ENCODE measurements around the gene CHD5. TPM values are rescaled to one million over a fixed set of nuclear protein-coding genes. Genes with fewer than 3 reads are reported as not detected.

Gene CHD5
- polyA plus RNA-seq, 3 donors, result 0.07 TPM; not detected in 2

GRCh38 chr1:6103111-6103853 is 76.8 kb downstream of the CHD5 start:
- 94% methylated on average over 19 of the region's 22 CpGs for WGBS (ENCODE audit: insufficient coverage)
- Histone ChIP-seq H3K27me3 (ENCODE audit: control insufficient read depth in 2 of 2, insufficient read depth in 2 of 2, low read length in 2 of 2) (no peaks in the 10 kb centered on the region), H3K4me3 (replicated peaks in 1 of 3; ENCODE audit: low read depth in 2 of 3, low read length in 3 of 3) (no peak overlapping the region), H3K9me3 (replicated peaks in 1 of 2; ENCODE audit: control insufficient read depth in 1 of 2, insufficient read depth in 1 of 2, low read length in 2 of 2) (no peaks in the 10 kb centered on the region), H3K27ac (ENCODE audit: low read depth in 1 of 2, low read length in 2 of 2) (no peak overlapping the region), H2AFZ (ENCODE audit: insufficient read depth, low read depth, low read length, poor library complexity, severe bottlenecking) (no peak overlapping the region), H3K4me2 (replicated peaks; ENCODE audit: extremely low read depth, low read length, poor library complexity, severe bottlenecking) (no peak overlapping the region), H3K9ac (ENCODE audit: insufficient read depth, low read length, poor library complexity, severe bottlenecking) (no peak overlapping the region), H3K36me3 (replicated peaks in 1 of 2; ENCODE audit: control insufficient read depth in 1 of 2, insufficient read depth in 2 of 2, low read length in 2 of 2) (peaks cover 12 to 13% of the 10 kb centered on the region in 2 donors), H3K4me1 (ENCODE audit: control insufficient read depth in 1 of 2, insufficient read depth in 2 of 2, low read length in 2 of 2) (no peaks in the 10 kb centered on the region), H4K20me1 (ENCODE audit: insufficient read depth, low read length) (peaks cover 30% of the 10 kb centered on the region), H3K79me2 (ENCODE audit: insufficient read depth, low read length) (no peaks in the 10 kb centered on the region)
- Mint-ChIP-seq H3K27me3 (ENCODE audit: low read depth in 3 of 3) (peaks cover 0 to 12% (median 2%) of the 10 kb centered on the region in 3 donors), H3K4me1 (peaks cover 3% of the 10 kb centered on the region), H3K9me3 (peaks cover 0 to 5% (median 0%) of the 10 kb centered on the region in 7 donors), H3K27ac (no peak overlapping the region), H3K4me3 (no peak overlapping the region), H3K36me3 (peaks cover 5% of the 10 kb centered on the region in 2 donors)
- intact Hi-C loops (cut with micrococcal nuclease), result loop anchor here (10.0 kb wide), 1 partner anchor 142 kb away; the partner anchor contains the start of gene HES3 (in 2 of the 2)
- TF ChIP-seq, protein P1, sequence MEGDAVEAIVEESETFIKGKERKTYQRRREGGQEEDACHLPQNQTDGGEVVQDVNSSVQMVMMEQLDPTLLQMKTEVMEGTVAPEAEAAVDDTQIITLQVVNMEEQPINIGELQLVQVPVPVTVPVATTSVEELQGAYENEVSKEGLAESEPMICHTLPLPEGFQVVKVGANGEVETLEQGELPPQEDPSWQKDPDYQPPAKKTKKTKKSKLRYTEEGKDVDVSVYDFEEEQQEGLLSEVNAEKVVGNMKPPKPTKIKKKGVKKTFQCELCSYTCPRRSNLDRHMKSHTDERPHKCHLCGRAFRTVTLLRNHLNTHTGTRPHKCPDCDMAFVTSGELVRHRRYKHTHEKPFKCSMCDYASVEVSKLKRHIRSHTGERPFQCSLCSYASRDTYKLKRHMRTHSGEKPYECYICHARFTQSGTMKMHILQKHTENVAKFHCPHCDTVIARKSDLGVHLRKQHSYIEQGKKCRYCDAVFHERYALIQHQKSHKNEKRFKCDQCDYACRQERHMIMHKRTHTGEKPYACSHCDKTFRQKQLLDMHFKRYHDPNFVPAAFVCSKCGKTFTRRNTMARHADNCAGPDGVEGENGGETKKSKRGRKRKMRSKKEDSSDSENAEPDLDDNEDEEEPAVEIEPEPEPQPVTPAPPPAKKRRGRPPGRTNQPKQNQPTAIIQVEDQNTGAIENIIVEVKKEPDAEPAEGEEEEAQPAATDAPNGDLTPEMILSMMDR (IDR thresholded peaks at IDR 0.05), result no peak
- DNase-seq, result no peak

DNA sequence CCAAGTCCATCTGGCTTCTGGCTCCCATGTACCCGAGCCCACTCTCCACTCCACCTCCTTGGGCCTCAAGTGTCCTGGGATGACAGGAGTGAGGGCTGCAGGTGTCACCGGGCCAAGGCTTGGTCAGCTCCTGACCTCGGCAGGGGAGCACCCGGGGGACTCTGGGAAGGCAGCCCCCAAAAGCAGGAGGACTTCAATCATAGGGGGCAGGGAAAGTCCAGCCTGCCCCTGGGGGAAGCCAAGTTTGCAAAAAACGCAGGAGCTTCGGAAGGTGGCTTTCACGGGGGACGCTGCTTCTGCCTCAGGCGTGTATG is 77.6 kb downstream of the CHD5 start:
- no peak overlapping the region for H3K4me3 ChIP-seq (replicated peaks in 1 of 3; ENCODE audit: low read depth in 2 of 3, low read length in 3 of 3)
- no peak overlapping the region for H3K27ac Mint-ChIP-seq
- TF ChIP-seq, protein P1 (IDR thresholded peaks at IDR 0.05), result no peak
- no peak overlapping the region for H3K4me2 ChIP-seq (replicated peaks; ENCODE audit: extremely low read depth, low read length, poor library complexity, severe bottlenecking)
- intact Hi-C loops (cut with micrococcal nuclease), result loop anchor here (10.0 kb wide), 1 partner anchor 142 kb away; the partner anchor contains the start of gene HES3 (in 2 of the 2)
- no peaks in the 10 kb centered on the region for H3K4me1 ChIP-seq (ENCODE audit: control insufficient read depth in 1 of 2, insufficient read depth in 2 of 2, low read length in 2 of 2)
- H3K4me1 Mint-ChIP-seq, result peaks cover 3% of the 10 kb centered on the region
- H3K4me3 Mint-ChIP-seq, result no peak overlapping the region
- no peak overlapping the region for H2AFZ ChIP-seq (ENCODE audit: insufficient read depth, low read depth, low read length, poor library complexity, severe bottlenecking)
- no peak overlapping the region for H3K9ac ChIP-seq (ENCODE audit: insufficient read depth, low read length, poor library complexity, severe bottlenecking)
- peaks cover 20 to 21% of the 10 kb centered on the region in 2 donors for H3K36me3 ChIP-seq (replicated peaks in 1 of 2; ENCODE audit: control insufficient read depth in 1 of 2, insufficient read depth in 2 of 2, low read length in 2 of 2)
- H3K27ac ChIP-seq (ENCODE audit: low read depth in 1 of 2, low read length in 2 of 2), result no peak overlapping the region
- H4K20me1 ChIP-seq (ENCODE audit: insufficient read depth, low read length), result peaks cover 38% of the 10 kb centered on the region
- no peaks in the 10 kb centered on the region for H3K27me3 ChIP-seq (ENCODE audit: control insufficient read depth in 2 of 2, insufficient read depth in 2 of 2, low read length in 2 of 2)
- peaks cover 0 to 11% (median 1%) of the 10 kb centered on the region in 3 donors for H3K27me3 Mint-ChIP-seq (ENCODE audit: low read depth in 3 of 3)
- H3K9me3 Mint-ChIP-seq, result peaks cover 0 to 5% (median 0%) of the 10 kb centered on the region in 7 donors
- no peaks in the 10 kb centered on the region for H3K79me2 ChIP-seq (ENCODE audit: insufficient read depth, low read length)
- 83% methylated on average over 8 of the region's 9 CpGs for WGBS (ENCODE audit: insufficient coverage)
- no peak for DNase-seq
- H3K36me3 Mint-ChIP-seq, result peaks cover 12 to 13% of the 10 kb centered on the region in 2 donors
- no peaks in the 10 kb centered on the region for H3K9me3 ChIP-seq (replicated peaks in 1 of 2; ENCODE audit: control insufficient read depth in 1 of 2, insufficient read depth in 1 of 2, low read length in 2 of 2)

All from CD14-positive monocyte (primary cell).